Motor neuron (in vitro differentiated cells): ENCODE measurements around the gene DLG2. TPM values are rescaled to one million over a fixed set of nuclear protein-coding genes. Genes with fewer than 3 reads are reported as not detected.
A peak's percentile ranks its signal among the peaks of the same experiment; 100 is the strongest.

Experiments
- ATAC-seq, 8 experiments: fragments of 200-7000 bp; cut with Tn5 transposase; replicated peaks in 6 of 8; 2 replicates each; pipeline ENCODE4 v1.8.0; 2021; ENCODE audit warnings: mild to moderate bottlenecking in 8 of 8, moderate library complexity in 8 of 8
- H3K27ac ChIP-seq, 2 donors: fragments of 250-450 bp; sonication (Bioruptor Pico); 2 replicates each; pipeline ENCODE4 v1.9.0; 2021; ENCODE audit warnings: antibody characterized with exemption in 2 of 2, mild to moderate bottlenecking in 2 of 2, moderate library complexity in 1 of 2
- H3K4me1 ChIP-seq, 2 donors: fragments of 250-450 bp; sonication (Bioruptor Pico); replicated peaks in 1 of 2; 2 replicates each; pipeline ENCODE4 v1.6.1; 2021; ENCODE audit warnings: antibody characterized with exemption in 2 of 2, mild to moderate bottlenecking in 2 of 2, moderate library complexity in 1 of 2
- H3K4me3 ChIP-seq, 5 donors: fragments of 250-450 bp; sonication (Bioruptor Pico); 2 replicates each; pipeline ENCODE4 v1.9.0; 2021; ENCODE audit warnings: antibody characterized with exemption in 5 of 5, mild to moderate bottlenecking in 5 of 5, moderate library complexity in 4 of 5
- WGBS, 10 experiments: fragments of 450-650 bp; shearing (Covaris generic); methylation state at CpG; one replicate each; pipeline ENCODE4 v1.0.0; 2022; 5-methylcytosine and 5-hydroxymethylcytosine counted together
- in situ Hi-C, 9 experiments: fragments of 400-800 bp; cut with MboI; loops; one replicate each; pipeline ENCODE4 v1.15.0; 2021; ENCODE audit warnings: low sequenced_read_pairs in 9 of 9, low pct_unique_long_range_greater_than_20kb in 2 of 9; ENCODE audit not compliant: unreplicated experiment in 9 of 9
- total RNA-seq, 8 experiments: library from RNA; unstranded; fragments of 300-600 nt; gene quantifications; 2 replicates each; pipeline versions ENCODE4 v1.2.3 to v1.2.4, GENCODE V29; 2022

DLG2 gene
- total RNA-seq, 8 experiments from 2014 or later = 1.3 to 17.5 (median 6.5) TPM

DNA sequence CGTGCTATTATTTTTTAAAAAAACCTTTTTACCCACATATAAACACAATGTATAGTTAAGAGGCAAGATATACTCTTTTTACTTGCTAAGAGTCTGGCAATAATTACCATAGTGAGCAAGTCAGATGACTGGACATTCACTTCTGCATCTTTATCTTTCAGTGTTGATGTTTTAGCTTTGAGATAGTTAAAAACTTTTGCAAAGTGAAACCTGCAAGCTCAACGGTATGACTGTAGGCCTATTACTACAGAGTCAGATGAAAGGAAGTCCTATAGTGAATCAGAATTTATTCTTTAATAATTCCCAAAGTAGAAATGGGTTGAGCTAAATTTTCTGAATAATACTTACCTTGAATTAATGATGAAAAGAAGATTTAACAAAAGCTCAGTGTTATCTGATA is 2104.2 kb downstream of the DLG2 start:
- no peak for ATAC-seq
- WGBS, 10 experiments = 37 to 100% (median 90%) methylated on average over 1 to 2 of the region's 2 CpGs; no CpG with 5 or more reads in 1 of the 10 experiments
- no peak overlapping the region for H3K27ac ChIP-seq
- no peak overlapping the region for H3K4me3 ChIP-seq
- in situ Hi-C loops = no loop called here
- no peaks in the 10 kb centered on the region for H3K4me1 ChIP-seq

- in situ Hi-C loops = no loop called here
- Histone ChIP-seq H3K4me1 (no peaks in the 10 kb centered on the region), H3K27ac (no peak overlapping the region), H3K4me3 (no peak overlapping the region)
- WGBS, 10 experiments = 23 to 100% (median 66%) methylated on average over 1 to 8 of the region's 8 CpGs
- peak in 2 of 8 experiments; percentile 36 to 54 for ATAC-seq
Observed at GRCh38 chr11:83521647-83522596, 2105.2 kb downstream of the DLG2 start.

DNA sequence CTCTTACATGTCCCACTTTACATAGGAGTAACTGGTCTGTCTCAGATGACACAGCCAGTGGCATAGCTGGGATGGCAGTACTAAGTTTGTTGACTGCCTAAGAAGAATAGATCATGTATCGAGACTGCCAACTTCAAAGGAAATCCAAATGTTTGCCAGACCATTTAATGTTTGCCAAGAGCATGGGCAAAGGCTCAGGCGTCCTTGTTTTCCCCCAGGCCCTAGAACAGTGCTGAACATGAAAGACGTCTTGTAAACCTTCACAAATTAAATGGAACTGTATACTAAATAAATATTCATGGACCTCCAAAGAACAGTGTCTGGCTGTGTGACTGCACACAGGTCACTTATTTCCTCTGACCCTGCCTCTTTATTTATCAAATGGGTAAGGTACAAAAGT is 2106.3 kb downstream of the DLG2 start:
- no peak overlapping the region for H3K4me3 ChIP-seq
- 0 to 100% (median 37%) methylated on average over 1 to 3 of the region's 3 CpGs; no CpG with 5 or more reads in 2 of the 10 experiments for WGBS, 10 experiments
- H3K4me1 ChIP-seq = no peaks in the 10 kb centered on the region
- no peak overlapping the region for H3K27ac ChIP-seq
- peak in 1 of 8 experiments; percentile 23 for ATAC-seq
- in situ Hi-C loops = no loop called here

DNA sequence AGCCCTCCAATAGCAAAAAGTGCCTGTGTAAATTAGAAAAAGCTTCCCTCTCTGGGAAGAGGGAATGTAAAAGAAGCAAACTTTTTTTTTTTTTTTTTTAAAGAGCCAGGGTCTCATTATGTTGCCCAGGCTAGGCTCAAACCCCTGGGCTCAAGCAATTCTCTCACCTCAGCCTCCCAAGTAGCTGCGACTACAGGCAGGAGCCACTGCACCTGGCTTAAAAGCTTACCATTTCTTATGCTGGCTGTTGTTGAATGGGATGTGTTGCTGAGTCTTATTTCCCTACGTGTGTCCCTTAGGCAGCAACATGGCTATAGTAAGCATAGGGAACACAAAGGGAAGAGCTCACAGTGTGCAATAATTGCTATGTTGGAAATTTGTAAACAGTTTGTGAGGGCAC is 2115.5 kb downstream of the DLG2 start:
- H3K4me3 ChIP-seq = no peak overlapping the region
- 0 to 80% (median 28%) methylated on average over 1 of the region's 2 CpGs; no CpG with 5 or more reads in 2 of the 10 experiments for WGBS, 10 experiments
- H3K4me1 ChIP-seq = peaks cover 0 to 4% of the 10 kb centered on the region in 2 donors
- in situ Hi-C loops = no loop called here
- ATAC-seq = no peak
- no peak overlapping the region for H3K27ac ChIP-seq

GRCh38 chr11:83510530-83511460 is 2116.3 kb downstream of the DLG2 start:
- Histone ChIP-seq H3K4me1 (peaks cover 0 to 4% of the 10 kb centered on the region in 2 donors), H3K4me3 (no peak overlapping the region), H3K27ac (no peak overlapping the region)
- WGBS, 10 experiments = 44 to 100% (median 54%) methylated on average over 1 to 9 of the region's 11 CpGs
- ATAC-seq = peak in 5 of 8 experiments; percentile 26 to 37 (median 33)
- in situ Hi-C loops = no loop called here

DNA sequence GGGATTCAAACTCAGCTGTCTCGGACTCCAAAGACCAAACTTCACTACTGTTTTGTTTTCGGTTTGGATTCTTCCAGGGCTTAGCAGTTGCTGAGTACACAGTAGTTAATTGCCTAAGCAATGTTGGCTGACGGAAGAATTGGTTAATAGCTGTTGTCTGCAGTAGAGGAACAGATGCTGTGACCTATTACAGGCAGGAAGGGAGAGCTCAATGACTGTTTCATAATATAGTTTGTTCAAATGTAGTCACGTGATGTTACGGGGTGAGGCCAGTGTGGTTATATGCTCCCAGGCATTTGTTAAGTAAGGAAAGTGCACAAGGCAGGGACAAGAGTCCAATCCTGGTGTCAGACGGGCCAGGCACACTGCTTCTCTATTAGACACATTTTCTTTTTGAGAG is 2118.3 kb downstream of the DLG2 start:
- Histone ChIP-seq H3K4me3 (no peak overlapping the region), H3K27ac (no peak overlapping the region), H3K4me1 (peaks cover 0 to 4% of the 10 kb centered on the region in 2 donors)
- WGBS, 10 experiments = 0 to 100% (median 82%) methylated on average over 1 to 6 of the region's 6 CpGs
- peak in 3 of 8 experiments; percentile 52 to 91 (median 62) for ATAC-seq
- in situ Hi-C loops = no loop called here

GRCh38 chr11:83502041-83502440 is 2125.1 kb downstream of the DLG2 start:
- in situ Hi-C loops = no loop called here
- no peak overlapping the region for H3K4me3 ChIP-seq
- no peak overlapping the region for H3K27ac ChIP-seq
- ATAC-seq = no peak
- H3K4me1 ChIP-seq = no peaks in the 10 kb centered on the region
- 57 to 100% (median 83%) methylated on average over 1 to 3 of the region's 3 CpGs; no CpG with 5 or more reads in 1 of the 10 experiments for WGBS, 10 experiments

- ATAC-seq = no peak
- Histone ChIP-seq H3K4me1 (no peaks in the 10 kb centered on the region), H3K4me3 (no peak overlapping the region), H3K27ac (no peak overlapping the region)
- 0 to 100% (median 100%) methylated on average over 1 of the region's 1 CpG; no CpG with 5 or more reads in 3 of the 10 experiments for WGBS, 10 experiments
- in situ Hi-C loops = no loop called here
Observed at GRCh38 chr11:83493917-83494316, 2133.2 kb downstream of the DLG2 start.

- no peaks in the 10 kb centered on the region for H3K4me1 ChIP-seq
- WGBS, 10 experiments = 0 to 89% (median 50%) methylated on average over 1 of the region's 1 CpG; no CpG with 5 or more reads in 5 of the 10 experiments
- in situ Hi-C loops = no loop called here
- H3K27ac ChIP-seq = no peak overlapping the region
- no peak for ATAC-seq
- H3K4me3 ChIP-seq = no peak overlapping the region
Observed at GRCh38 chr11:83493034-83493433, 2134.1 kb downstream of the DLG2 start.

DNA sequence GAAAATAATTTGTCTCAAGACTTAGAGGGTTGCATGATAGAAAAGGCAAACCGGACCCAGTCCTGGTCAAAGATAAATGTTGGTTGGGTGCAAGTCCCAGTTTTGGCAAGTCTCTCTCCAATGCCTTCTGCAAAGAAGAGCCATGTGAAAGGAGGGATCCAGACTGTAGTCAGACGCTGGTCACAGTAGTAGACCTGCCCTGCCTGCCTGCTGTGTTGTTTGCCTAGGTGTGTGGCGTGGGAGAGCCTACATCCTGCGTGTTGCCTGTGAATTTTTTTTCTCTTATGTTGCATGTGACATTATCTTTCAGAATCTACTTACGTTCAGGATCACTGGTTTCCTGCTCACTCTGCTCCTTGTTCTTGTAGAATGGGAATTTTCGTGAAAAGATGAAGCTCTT is 2143.3 kb downstream of the DLG2 start:
- WGBS, 10 experiments = 20 to 88% (median 67%) methylated on average over 1 to 4 of the region's 6 CpGs; no CpG with 5 or more reads in 2 of the 10 experiments
- no peak overlapping the region for H3K27ac ChIP-seq
- in situ Hi-C loops = no loop called here
- ATAC-seq = no peak
- H3K4me1 ChIP-seq = peaks cover 0 to 6% of the 10 kb centered on the region in 2 donors
- no peak overlapping the region for H3K4me3 ChIP-seq

DNA sequence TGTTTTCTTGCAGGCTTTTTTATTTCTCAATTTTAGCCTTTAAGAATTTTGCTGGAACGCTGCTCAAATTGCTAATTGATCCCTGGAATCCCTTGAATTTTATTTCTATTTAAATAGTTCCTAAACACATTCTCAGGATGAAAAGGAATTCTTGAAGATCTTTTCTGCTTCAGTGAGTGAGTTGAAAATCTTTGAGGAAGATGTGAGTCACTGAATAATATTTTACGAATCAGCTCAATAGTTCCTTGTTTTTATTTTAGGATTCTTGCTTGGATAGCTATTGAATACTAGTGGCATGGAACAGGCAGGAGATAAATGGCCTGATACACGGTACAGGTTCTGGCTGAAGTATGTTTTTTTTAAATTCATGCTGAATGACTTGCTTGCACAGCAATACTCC is 2146.3 kb downstream of the DLG2 start:
- ATAC-seq = no peak
- H3K4me3 ChIP-seq = no peak overlapping the region
- in situ Hi-C loops = no loop called here
- H3K27ac ChIP-seq = no peak overlapping the region
- 0 to 75% (median 18%) methylated on average over 2 to 3 of the region's 3 CpGs for WGBS, 10 experiments
- peaks cover 0 to 6% of the 10 kb centered on the region in 2 donors for H3K4me1 ChIP-seq

GRCh38 chr11:83480251-83480650 is 2146.9 kb downstream of the DLG2 start:
- in situ Hi-C loops = no loop called here
- Histone ChIP-seq H3K27ac (no peak overlapping the region), H3K4me3 (no peak overlapping the region), H3K4me1 (peaks cover 0 to 6% of the 10 kb centered on the region in 2 donors)
- WGBS, 10 experiments = 62 to 93% (median 85%) methylated on average over 3 to 8 of the region's 8 CpGs; no CpG with 5 or more reads in 1 of the 10 experiments
- no peak for ATAC-seq

GRCh38 chr11:83477772-83478171 is 2149.4 kb downstream of the DLG2 start:
- no peak for ATAC-seq

More at GRCh38 chr11:83477772-83478171, 2149.4 kb downstream of the DLG2 start:
- H3K4me1 ChIP-seq = peaks cover 0 to 6% of the 10 kb centered on the region in 2 donors
- in situ Hi-C loops = no loop called here
- H3K27ac ChIP-seq = no peak overlapping the region
- no peak overlapping the region for H3K4me3 ChIP-seq
